Bronchial epithelial cell (primary cell): ENCODE measurements around the gene PHACTR1. TPM values are rescaled to one million over a fixed set of nuclear protein-coding genes. Genes with fewer than 3 reads are reported as not detected.

ENCODE experiments used
- DNase-seq: peaks from one replicate; pipeline ENCODE4 v3.0.0-alpha.2; 2010; ENCODE audit warnings: low read depth
- FAIRE-seq: peaks from 2 replicates; lab custom pipeline; 2011; peaks lifted over from hg19 to GRCh38; lab: Jason Lieb, UNC
- H3K27me3 ChIP-seq: 2 replicates; pipeline ENCODE4 v1.5.1; 2011; ENCODE audit warnings: low read length; ENCODE audit not compliant: control insufficient read depth, insufficient read depth
- H3K36me3 ChIP-seq: 2 replicates; pipeline ENCODE4 v1.5.1; 2011; ENCODE audit warnings: low read length; ENCODE audit not compliant: control insufficient read depth, insufficient read depth
- H3K4me3 ChIP-seq: 2 replicates; pipeline ENCODE4 v1.5.1; 2011; ENCODE audit warnings: mild to moderate bottlenecking, low read depth, low read length, control low read depth
- CTCF ChIP-seq: IDR thresholded peaks from 2 replicates; pipeline ENCODE4 v1.5.1; 2011; ENCODE audit warnings: mild to moderate bottlenecking, moderate library complexity, low read length, control low read depth, inconsistent platforms; ENCODE audit not compliant: insufficient read depth, severe bottlenecking
- total RNA-seq: library from RNA; depleted of rRNA; stranded (reverse); fragments of >200 nt; gene quantifications from 2 replicates; pipeline ENCODE4 v1.2.1, GENCODE V29; 2014

Gene PHACTR1
- total RNA-seq, 1 donor from 2014 or later = under 0.01 TPM

DNA sequence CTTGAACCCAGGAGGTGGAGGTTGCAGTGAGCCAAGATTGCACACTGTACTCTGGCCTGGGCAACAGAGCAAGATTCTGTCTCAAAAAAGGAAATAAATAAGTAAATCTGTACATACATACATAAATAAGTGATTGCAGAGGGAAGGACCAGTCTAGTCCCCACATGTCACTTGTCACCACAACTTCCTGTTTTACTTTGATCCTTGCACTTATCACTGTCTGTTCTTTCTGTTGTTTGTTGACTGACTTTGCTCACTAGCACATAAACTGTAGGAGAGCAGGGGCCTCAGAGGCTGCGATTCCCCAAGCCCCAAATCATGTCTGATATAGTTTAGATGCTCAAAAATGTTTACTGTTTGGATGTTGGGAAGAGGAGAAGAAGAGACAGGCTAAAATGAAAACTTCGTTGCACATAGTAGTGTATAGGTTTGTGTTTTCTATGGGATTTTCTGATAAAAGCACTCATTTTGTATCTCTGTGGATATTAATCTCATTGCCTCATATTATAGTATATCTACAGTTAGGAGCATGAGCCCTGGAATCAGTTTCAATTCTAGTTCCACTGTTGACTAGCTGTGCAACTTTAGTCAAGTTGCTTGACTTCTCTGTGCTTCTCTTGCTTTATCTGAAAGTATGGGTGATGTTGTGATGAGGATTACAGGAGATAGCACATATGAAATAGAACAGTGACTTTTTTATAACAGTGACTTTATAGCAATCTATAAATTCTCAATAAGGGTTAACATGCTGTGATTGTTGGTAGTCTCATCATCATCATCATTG is 446.8 kb downstream of the PHACTR1 start:
- H3K4me3 ChIP-seq = no peak overlapping the region

GRCh38 chr6:13164291-13164690 is 447.7 kb downstream of the PHACTR1 start:
- no peaks in the 10 kb centered on the region for H3K27me3 ChIP-seq
- no peak for DNase-seq
- FAIRE-seq = no peak
- no peak for TF ChIP-seq CTCF
- no peak overlapping the region for H3K4me3 ChIP-seq
- no peaks in the 10 kb centered on the region for H3K36me3 ChIP-seq

More for the DNA sequence above, 446.8 kb downstream of the PHACTR1 start:
- DNase-seq = no peak
- Histone ChIP-seq H3K27me3 (no peaks in the 10 kb centered on the region), H3K36me3 (no peaks in the 10 kb centered on the region)
- no peak for TF ChIP-seq CTCF
- FAIRE-seq = no peak

GRCh38 chr6:13165502-13166172 is 449.1 kb downstream of the PHACTR1 start:
- no peak for FAIRE-seq
- Histone ChIP-seq H3K27me3 (no peaks in the 10 kb centered on the region), H3K36me3 (no peaks in the 10 kb centered on the region), H3K4me3 (no peak overlapping the region)
- DNase-seq = no peak
- no peak for TF ChIP-seq CTCF

DNA sequence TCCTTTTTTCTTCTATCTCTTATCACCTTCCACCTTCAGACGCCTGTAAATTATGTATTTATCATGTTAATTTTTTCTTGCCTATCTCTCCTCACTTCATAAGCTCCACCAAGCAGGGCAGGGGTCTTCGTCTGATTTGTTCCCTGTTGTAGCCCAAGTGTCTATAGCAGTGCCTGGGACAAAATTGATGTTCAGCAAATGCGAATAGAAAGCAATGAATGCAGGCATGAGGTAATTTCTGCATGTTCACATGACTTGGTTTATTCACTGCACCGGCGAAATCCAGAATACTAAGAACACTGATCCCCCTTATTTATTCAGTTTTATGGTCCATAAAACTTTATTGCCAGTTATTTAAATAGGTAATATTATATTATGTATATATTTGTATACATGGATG is 449.7 kb downstream of the PHACTR1 start:
- FAIRE-seq (no peak), DNase-seq (no peak)
- Histone ChIP-seq H3K27me3 (no peaks in the 10 kb centered on the region), H3K4me3 (no peak overlapping the region), H3K36me3 (no peaks in the 10 kb centered on the region)
- no peak for TF ChIP-seq CTCF

DNA sequence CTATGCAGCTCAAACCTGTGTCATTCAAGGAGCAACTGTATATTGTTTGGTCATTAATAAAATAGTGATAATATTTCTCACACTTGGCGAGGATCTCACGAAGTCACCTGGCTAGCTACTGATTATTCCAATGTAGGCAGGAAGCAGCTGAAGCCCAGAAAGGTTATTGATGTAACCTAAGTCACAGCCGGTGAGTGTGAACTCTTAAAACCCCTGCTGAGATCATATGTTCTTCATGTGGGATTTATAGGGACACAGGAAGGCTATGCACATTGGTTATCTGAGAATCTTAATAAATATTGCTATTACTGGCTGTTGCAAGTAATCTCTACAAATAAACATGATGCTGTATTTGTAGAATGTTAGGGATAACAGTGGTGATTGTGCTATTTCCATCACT is 450.3 kb downstream of the PHACTR1 start:
- no peaks in the 10 kb centered on the region for H3K27me3 ChIP-seq
- H3K4me3 ChIP-seq = no peak overlapping the region
- no peaks in the 10 kb centered on the region for H3K36me3 ChIP-seq
- TF ChIP-seq CTCF = no peak
- DNase-seq (no peak), FAIRE-seq (peak; percentile 28)

DNA sequence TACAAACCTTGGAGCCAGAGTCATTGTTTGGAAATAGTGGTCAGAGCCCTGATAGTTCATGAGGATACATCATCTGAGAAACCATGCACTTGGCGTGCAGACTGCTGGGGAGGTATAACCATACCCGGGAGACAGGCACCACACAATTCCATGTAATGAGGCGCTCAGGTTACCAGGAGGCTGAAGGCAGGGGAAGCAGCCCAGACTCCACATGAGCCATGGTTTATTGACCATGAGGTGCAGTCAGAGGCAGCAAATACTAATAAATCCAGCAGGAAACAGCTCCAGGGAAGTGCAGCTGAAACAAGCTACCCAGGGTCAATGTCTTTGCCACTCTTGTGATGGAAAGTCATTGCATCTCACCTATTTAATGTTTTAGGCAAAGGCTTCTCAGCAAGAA is 455.7 kb downstream of the PHACTR1 start:
- Histone ChIP-seq H3K36me3 (no peaks in the 10 kb centered on the region), H3K4me3 (no peak overlapping the region), H3K27me3 (peaks cover 2% of the 10 kb centered on the region)
- TF ChIP-seq CTCF = no peak
- no peak for DNase-seq
- no peak for FAIRE-seq
